HG03064 (cell line): ENCODE measurements around the gene HEATR1.
"Not testable (repeated sequence)": the region's sequence is repeated elsewhere in the genome, so short reads cannot be mapped to it uniquely, and the experiment has no call there.

Source experiments
- ATAC-seq: cut with Tn5 transposase; IDR thresholded peaks from one replicate; pipeline ENCODE4 v1.9.1; 2021; ENCODE audit warnings: low read depth; ENCODE audit not compliant: unreplicated experiment

The HEATR1 gene

GRCh38 chr1:236603991-236604904, at the start of gene HEATR1:
TSS of gene HEATR1 (minus strand) at chr1:236604516. CDS start at chr1:236604095, 421 bp downstream.
- peak; percentile 97 for ATAC-seq

DNA sequence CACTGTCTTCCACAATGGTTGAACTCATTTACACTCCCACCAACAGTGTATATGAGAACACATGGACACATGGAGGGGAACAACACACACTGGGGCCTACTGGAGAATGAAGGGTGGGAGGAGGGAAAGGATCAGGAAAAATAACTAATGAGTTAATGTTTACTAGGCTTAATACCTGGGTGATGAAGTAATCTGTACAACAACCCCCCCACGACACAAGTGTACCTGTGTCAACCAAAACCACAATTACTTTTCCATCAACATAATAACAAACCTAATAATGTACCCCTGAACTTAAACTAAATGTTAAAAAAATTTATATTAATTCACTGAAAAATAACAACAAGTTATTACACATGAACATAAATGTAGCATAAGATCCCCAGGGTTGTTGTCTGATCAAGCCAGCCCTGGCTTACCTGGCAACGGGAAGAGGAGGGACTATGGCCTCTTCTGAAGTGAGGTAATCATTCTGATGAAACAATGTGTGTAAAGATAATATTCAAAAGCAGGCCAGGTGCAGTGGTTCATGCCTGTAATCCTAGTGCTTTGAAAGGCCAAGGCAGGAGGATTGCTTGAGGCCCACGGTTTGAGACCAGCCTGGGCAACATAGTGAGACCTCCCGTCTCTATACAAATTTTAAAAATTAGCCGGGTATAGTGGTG, 40.8 kb upstream of the HEATR1 start:
- ATAC-seq = no peak

GRCh38 chr1:236642763-236643162, 38.4 kb upstream of the HEATR1 start:
- ATAC-seq = no peak

DNA sequence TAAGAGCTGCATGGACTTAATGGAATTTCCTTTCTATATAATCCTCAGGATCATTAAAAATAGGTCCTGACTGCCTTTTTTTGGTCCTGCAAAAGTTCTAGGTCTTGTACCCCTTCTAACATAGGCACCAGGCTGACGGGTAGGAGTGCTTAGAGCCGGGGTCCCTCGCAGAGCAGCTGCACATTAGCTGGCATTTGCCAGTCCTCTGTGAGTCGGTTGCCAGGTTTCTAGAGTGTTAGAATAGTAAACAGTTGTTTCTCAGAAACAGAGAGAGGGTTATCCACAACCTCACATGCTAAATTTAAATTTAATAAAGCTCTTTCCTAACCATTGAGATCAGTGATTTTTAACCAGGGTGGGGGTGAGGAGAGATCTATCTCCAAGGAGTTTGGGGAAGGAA, 35.4 kb upstream of the HEATR1 start:
- no peak for ATAC-seq

DNA sequence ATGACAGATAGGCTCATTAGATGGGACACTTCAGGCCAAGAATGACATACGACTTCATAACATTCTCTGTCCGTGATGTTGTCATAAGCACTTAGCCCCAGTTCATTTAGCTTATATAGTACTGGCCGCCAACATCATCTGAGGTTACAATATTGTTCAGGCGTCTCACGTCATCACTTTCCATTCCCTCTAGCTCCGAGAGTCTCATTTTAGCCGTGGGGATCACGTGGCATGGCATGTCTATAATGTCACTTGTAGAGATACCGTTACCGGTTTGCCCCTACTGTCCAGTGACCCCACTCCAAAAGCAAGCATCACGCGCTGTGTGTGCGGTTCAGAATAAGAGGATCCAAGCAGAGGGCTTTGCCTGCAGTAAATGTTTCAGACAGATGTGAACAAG, 34.6 kb upstream of the HEATR1 start:
- ATAC-seq = no peak

GRCh38 chr1:236636017-236636416, 31.7 kb upstream of the HEATR1 start:
- ATAC-seq = no peak

GRCh38 chr1:236627727-236628408, 23.6 kb upstream of the HEATR1 start:
- ATAC-seq = no peak

DNA sequence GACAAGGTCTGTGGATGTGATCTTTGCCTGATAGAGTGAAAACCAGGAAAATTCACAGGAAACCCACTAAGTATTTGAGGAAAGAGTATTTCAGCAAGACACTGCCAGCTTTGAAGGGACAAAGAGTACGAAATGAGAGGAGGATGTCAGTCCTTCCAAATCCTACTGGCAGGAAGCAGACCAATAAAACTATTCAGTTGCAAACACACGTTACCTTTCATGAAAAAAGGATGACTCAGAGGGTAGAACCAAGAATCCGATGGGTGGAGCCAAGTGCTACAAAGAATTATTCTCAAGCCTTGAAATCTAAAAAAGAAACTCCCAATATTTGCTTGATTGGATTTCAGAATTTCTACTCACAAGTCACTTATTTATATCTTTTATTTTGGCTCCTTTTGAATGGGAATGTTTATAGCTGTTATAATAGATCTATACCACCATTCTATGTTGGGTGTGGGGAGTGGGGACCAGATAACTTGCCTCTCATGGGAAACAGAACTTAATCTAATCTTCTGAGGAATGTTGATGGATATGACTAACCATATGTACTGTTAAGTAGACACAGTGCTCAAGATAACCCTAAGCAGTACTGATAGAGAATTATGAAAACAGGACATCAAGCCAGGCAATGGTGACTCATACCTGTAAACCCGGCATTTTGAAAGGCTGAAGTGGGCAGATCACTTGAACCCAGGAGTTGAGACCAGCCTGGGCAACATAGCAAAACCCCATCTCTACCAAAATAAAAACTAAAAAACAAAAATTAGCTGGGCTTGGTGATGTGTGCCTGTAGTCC, 19.3 kb upstream of the HEATR1 start:
- ATAC-seq = no peak

GRCh38 chr1:236622407-236622806, 18.1 kb upstream of the HEATR1 start:
- ATAC-seq = no peak

DNA sequence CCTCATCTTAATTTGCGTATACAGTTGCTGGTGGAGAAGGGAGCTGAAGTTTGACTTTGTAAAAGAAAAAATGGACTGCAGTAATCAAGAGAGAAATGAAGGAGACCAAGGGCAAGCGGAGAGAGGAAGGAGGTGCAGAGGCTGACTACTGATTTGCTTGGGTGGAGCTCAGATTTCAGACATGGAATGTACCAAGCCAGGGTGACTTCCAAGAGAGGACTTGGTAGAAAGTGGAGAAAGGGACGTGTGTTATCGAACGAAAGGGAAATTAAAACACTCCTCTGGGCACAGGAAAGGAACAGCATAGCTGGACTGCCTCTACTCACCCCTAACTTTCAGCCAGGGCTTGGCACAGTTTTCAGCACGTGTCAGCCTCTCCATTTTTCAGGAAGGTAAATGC, 15.1 kb upstream of the HEATR1 start:
- no peak for ATAC-seq

DNA sequence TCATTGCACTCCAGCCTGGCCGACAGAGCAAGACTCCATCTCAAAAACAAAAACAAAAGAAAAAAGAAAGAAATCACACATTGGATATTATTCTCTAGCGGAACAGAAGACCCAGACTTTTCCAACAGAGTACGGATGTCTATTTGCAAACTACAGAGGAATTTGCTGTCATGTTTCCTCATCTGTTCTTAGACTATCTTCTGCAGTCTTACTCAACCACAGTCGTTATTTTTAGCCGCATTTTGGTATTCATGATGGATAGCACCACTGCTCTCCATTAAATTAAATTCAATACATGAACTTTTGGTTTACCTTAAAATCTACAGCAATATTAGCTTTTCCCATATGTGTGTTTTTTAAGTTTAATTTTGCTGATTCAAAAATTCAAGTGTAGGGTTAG, 14.2 kb upstream of the HEATR1 start:
- ATAC-seq = no peak

- no peak for ATAC-seq
These were observed 11.3 kb upstream of the HEATR1 start for GRCh38 chr1:236615399-236616148.

GRCh38 chr1:236612349-236612748, 8.0 kb upstream of the HEATR1 start:
- ATAC-seq = no peak

DNA sequence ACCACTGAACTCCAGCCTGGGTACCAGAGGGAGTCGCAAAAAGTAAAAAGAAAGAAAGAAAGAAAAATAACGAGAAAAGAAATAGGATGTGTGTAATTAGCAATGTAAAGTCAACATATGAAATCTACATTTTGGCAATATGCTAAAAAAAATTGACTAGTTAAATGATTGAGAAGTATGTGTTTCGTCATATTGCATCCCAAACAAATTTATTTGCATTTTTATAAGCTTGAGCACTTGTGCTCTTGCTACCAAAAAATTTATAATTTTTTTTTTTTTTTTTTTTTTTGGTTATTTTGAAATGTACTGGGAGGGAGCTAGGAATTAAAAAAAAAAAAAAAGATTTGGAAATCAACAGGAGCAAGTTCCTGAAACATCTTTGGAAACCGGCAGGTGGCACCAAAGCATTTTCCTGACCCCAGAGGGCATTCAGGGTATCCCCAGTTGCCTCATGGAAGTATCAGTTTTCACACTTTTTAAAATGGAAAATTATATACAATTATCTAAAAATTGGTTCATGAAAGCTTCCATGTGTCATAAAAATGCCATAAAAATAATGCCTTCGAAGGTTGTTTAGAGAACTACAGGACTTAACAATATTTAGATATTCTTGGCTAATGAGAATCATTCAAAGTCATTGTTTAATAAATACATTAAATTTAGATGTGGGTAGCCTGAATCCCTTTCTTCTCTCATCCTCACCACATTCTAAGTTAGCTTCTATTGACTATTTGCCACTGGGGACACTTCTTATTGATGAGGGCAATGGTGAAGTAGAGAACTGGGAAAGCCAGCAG, 4.8 kb upstream of the HEATR1 start:
- no peak for ATAC-seq

GRCh38 chr1:236607597-236607996, 3.3 kb upstream of the HEATR1 start:
- ATAC-seq = not testable (repeated sequence)

- ATAC-seq = peak; percentile 2
These were observed 840 bp upstream of the HEATR1 start for GRCh38 chr1:236604905-236605806.

- no peak for ATAC-seq
These were observed 2.1 kb downstream of the HEATR1 start for GRCh38 chr1:236602171-236602570.

- no peak for ATAC-seq
These were observed 13.7 kb downstream of the HEATR1 start for GRCh38 chr1:236590553-236591150.
